Body of pancreas (tissue), 4 donors: Measurements from ENCODE around the gene SLAMF6. TPM values are rescaled to one million over a fixed set of nuclear protein-coding genes. Genes with fewer than 3 reads are reported as not detected.
A peak's percentile ranks its signal among the peaks of the same experiment; 100 is the strongest.
"Not testable (repeated sequence)": the region's sequence is repeated elsewhere in the genome, so short reads cannot be mapped to it uniquely, and the experiment has no call there.

ENCODE experiments used
- ATAC-seq: fragments of 150-250 bp; one replicate; pipeline ENCODE4 v1.9.1; 2016
- DNase-seq, 4 donors: peaks; one replicate each; pipeline ENCODE4 v3.0.0-alpha.2; 2019
- H3K27ac ChIP-seq, 4 donors: fragments of 200-600 bp; sonication (generic); 1 replicate in 3 of 4; 2 replicates in 1 of 4; pipeline versions ENCODE4 v1.5.1 to v1.6.1; 2016 to 2019; ENCODE audit warnings: mild to moderate bottlenecking in 1 of 4, mixed read lengths in 1 of 4, moderate library complexity in 1 of 4
- H3K27me3 ChIP-seq, 2 donors: fragments of 200-600 bp; sonication (generic); one replicate each; pipeline ENCODE4 v1.6.0; 2016; ENCODE audit warnings: mild to moderate bottlenecking in 1 of 2
- H3K36me3 ChIP-seq, 2 donors: fragments of 200-600 bp; sonication (generic); replicated peaks in 1 of 2; 2 replicates each; pipeline ENCODE4 v1.5.1; 2016; ENCODE audit warnings: low read depth in 2 of 2; ENCODE audit not compliant: insufficient read depth in 1 of 2
- H3K4me1 ChIP-seq: fragments of 200-600 bp; sonication (generic); one replicate; pipeline ENCODE4 v1.6.0; 2016
- H3K4me3 ChIP-seq, 2 donors: fragments of 200-600 bp; sonication (generic); 1 replicate in 1 of 2; 2 replicates in 1 of 2; pipeline ENCODE4 v1.5.1; 2016 to 2019
- H3K9me3 ChIP-seq, 3 donors: fragments of 200-600 bp; sonication (generic); 1 replicate in 2 of 3; 2 replicates in 1 of 3; pipeline ENCODE4 v1.5.1; 2016
- CTCF ChIP-seq, 7 experiments: fragments of 450-650 bp in 4 of 7; fragments of 200-600 bp in 3 of 7; sonication (generic) in 3 of 7; IDR thresholded peaks; one replicate each; pipeline ENCODE4 v1.5.1; 2016 to 2019; ENCODE audit warnings: antibody characterized with exemption in 7 of 7
- POLR2A ChIP-seq, 3 donors: fragments of 450-650 bp; IDR thresholded peaks; one replicate each; pipeline ENCODE4 v1.6.1; 2016; ENCODE audit warnings: antibody characterized with exemption in 3 of 3, mild to moderate bottlenecking in 2 of 3
- WGBS, 2 donors: methylation state at CpG; one replicate each; pipeline ENCODE4 v1.1.5; 2017; 5-methylcytosine and 5-hydroxymethylcytosine counted together
- intact Hi-C: fragments of 100-400 bp; cut with DNase I; formaldehyde crosslinking; loops from one replicate; pipeline ENCODE4 v1.15.1; 2023
- total RNA-seq, 2 donors: library from RNA; depleted of rRNA; stranded (reverse); fragments of >200 nt; gene quantifications; one replicate each; pipeline ENCODE4 v1.1.0, GENCODE V29; 2016

Gene SLAMF6
- total RNA-seq, 2 donors from 2014 or later: 0.52 to 0.99 TPM

- H3K4me1 ChIP-seq, H3K4me3 ChIP-seq, H3K27ac ChIP-seq, H3K9me3 ChIP-seq, H3K36me3 ChIP-seq, H3K27me3 ChIP-seq, intact Hi-C loops, ATAC-seq, DNase-seq: not testable (repeated sequence)
- WGBS, 2 donors: 89 to 92% methylated on average over 2 of the region's 2 CpGs
Measured at GRCh38 chr1:160523789-160524188, 734 bp upstream of the SLAMF6 start.

- H3K36me3 ChIP-seq: no peaks in the 10 kb centered on the region
- WGBS, 2 donors: 55 to 64% methylated on average over 3 of the region's 3 CpGs
- H3K27me3 ChIP-seq: no peaks in the 10 kb centered on the region
- no peaks in the 10 kb centered on the region for H3K4me1 ChIP-seq
- no peak overlapping the region for H3K27ac ChIP-seq
- TF ChIP-seq CTCF (IDR thresholded peaks at IDR 0.05) (no peak), POLR2A (IDR thresholded peaks at IDR 0.05) (no peak)
- intact Hi-C loops: no loop called here
- ATAC-seq (no peak), DNase-seq (no peak)
- no peaks in the 10 kb centered on the region for H3K9me3 ChIP-seq
- H3K4me3 ChIP-seq: no peak overlapping the region
Measured at GRCh38 chr1:160522136-160522535, 919 bp downstream of the SLAMF6 start.

GRCh38 chr1:160521554-160521953 is 1.5 kb downstream of the SLAMF6 start:
- Histone ChIP-seq H3K4me3 (no peak overlapping the region), H3K27me3 (no peaks in the 10 kb centered on the region), H3K36me3 (no peaks in the 10 kb centered on the region), H3K27ac (peak overlapping the region in 1 of 4 donors; percentile 54), H3K4me1 (no peaks in the 10 kb centered on the region), H3K9me3 (no peaks in the 10 kb centered on the region)
- TF ChIP-seq POLR2A (IDR thresholded peaks at IDR 0.05) (no peak), CTCF (IDR thresholded peaks at IDR 0.05) (no peak)
- WGBS, 2 donors: 83 to 91% methylated on average over 2 of the region's 2 CpGs
- no peak for ATAC-seq
- intact Hi-C loops: no loop called here
- DNase-seq: no peak

GRCh38 chr1:160520999-160521398 is 2.1 kb downstream of the SLAMF6 start:
- intact Hi-C loops: no loop called here
- H3K27me3 ChIP-seq: no peaks in the 10 kb centered on the region
- no peak for ATAC-seq

GRCh38 chr1:160520582-160520981 is 2.5 kb downstream of the SLAMF6 start:
- Histone ChIP-seq H3K36me3 (no peaks in the 10 kb centered on the region), H3K9me3 (no peaks in the 10 kb centered on the region), H3K27me3 (no peaks in the 10 kb centered on the region), H3K4me3 (no peak overlapping the region), H3K4me1 (no peaks in the 10 kb centered on the region), H3K27ac (peak overlapping the region in 2 of 4 donors; percentile 54)
- no peak for DNase-seq
- no peak for ATAC-seq
- TF ChIP-seq CTCF (IDR thresholded peaks at IDR 0.05) (no peak), POLR2A (IDR thresholded peaks at IDR 0.05) (no peak)
- 34 to 37% methylated on average over 2 of the region's 2 CpGs for WGBS, 2 donors
- intact Hi-C loops: no loop called here

More at GRCh38 chr1:160520999-160521398, 2.1 kb downstream of the SLAMF6 start:
- WGBS, 2 donors: 64 to 66% methylated on average over 3 of the region's 3 CpGs
- Histone ChIP-seq H3K9me3 (no peaks in the 10 kb centered on the region), H3K27ac (peak overlapping the region in 2 of 4 donors; percentile 54), H3K4me1 (no peaks in the 10 kb centered on the region), H3K4me3 (no peak overlapping the region), H3K36me3 (no peaks in the 10 kb centered on the region)
- TF ChIP-seq CTCF (IDR thresholded peaks at IDR 0.05) (no peak), POLR2A (IDR thresholded peaks at IDR 0.05) (no peak)
- DNase-seq: no peak
